DMS79 treated with DMSO at 0.1 percent for 48 hours (cell line): ENCODE results near the gene SYTL2.

Experiments
- DNase-seq: peaks from one replicate; lab custom pipeline; 2025; lab: John Stamatoyannopoulos, UW

SYTL2 gene

DNA sequence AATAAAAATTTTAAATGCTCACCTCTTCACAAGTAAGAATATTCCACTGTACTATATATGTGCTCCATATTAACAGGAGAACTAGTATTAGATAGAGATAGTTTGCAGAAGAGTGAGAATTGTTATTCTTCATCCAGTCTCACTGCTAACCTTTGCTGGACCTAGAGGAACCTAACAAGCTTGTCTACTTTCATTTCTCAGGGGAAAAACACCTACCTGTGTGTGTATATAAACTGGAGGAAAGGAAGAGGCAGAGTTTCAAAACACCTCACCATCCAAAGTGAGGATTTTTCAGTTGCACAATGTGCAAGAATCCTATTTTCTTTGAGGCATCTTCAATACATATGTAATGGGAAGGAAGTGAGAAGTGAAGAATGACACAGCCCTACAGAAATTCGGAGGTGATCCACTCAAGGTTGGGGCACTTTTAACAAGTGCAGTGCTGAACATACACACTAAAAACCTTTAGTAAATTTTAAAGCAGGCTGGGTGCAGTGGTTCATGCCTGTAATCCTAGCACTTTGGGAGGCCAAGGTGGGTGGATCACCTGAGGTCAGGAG is 52.4 kb downstream of the SYTL2 start:
- no peak for DNase-seq

DNA sequence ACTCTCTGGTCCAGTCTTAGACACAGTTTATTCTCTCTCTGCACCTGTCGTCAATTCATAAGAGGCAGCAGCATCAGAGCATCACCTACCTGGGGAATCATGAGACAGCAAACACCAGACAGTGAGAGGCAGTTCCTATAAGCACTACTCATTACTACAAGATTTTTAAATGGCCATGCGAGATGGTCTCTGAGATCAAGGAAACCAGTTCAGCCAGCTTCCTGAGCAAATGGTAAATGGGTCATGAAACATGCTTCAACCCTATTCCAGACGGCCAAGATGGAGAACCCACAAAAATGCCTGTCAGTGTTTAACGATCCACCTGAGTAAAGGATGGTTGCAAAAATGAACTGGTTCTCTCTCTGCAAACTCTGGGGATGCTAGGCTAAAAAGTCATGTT is 52.9 kb downstream of the SYTL2 start:
- DNase-seq, result peak; percentile 17

DNA sequence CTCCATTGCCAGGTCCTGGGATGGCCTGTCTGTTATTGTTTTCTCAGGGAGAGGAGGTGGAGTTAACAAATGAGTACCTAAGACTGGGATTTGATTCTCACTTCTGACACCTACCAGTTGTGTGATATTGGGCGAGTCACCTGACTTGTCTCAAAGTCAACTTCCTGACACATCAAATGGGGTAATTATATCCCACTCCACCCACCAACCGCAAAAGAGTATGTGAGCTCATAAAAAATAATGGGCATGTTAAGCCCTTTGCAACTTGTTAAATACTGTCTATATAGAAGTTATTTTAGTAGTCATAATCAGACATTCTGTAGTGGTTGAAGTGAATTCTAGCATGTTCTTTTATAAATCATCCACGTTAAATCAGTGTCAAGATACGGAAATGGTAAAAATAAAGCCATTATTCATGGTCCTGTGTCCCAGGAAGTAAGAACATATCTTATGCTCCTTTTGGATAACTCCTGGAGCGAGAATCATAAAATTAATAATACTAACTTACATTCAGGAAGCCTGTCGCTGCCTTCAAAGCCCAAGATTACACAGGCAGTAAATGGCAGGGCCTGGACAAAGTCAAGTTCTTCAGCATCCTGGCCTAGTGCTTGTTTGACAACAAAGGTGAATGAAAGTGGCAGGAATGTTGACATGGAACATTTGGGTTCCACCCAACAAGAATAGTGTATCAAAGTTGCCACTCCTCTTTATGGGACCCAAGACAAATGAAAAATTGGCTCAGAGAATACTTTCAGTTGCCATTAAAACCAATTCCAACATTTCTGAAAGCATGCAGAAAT is 54.3 kb downstream of the SYTL2 start:
- DNase-seq, result no peak

DNA sequence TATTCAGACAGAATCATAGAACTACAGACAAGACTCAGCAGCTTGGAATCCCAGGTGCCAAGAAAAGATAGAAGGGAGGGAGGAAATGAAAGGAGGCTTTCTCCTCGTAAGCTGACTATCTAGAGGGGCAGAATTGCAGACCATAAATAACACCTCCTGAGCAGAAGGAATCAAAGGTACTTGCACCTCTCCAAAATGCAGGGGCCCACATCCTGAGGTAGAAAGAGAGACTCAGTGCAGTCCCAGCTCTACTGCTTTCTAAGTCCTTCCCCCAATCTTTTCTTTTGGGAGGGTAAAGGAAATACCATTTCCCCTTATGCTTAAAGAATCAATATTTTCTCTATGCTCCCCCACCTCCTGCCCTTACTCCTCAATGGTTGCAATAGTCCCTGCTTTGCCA is 55.2 kb downstream of the SYTL2 start:
- no peak for DNase-seq

DNA sequence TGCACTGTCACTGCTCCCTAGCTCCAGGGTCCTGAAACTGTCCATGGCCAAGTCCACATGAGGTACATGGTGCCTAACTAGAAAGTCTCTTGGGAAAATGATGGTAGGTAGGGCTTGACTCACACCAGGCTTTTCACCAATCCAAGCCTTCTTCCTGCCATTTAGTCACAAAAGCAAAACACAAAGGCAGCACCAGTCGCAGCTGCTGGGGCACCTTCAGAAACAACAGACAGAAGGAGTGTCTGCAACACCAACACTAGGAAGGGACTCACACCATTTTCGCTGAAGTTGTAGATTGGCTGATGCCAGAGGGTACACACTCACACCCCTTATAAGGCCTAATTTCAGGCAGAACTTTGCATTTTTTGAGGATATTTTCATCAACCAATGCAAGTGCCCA is 55.7 kb downstream of the SYTL2 start:
- no peak for DNase-seq

DNA sequence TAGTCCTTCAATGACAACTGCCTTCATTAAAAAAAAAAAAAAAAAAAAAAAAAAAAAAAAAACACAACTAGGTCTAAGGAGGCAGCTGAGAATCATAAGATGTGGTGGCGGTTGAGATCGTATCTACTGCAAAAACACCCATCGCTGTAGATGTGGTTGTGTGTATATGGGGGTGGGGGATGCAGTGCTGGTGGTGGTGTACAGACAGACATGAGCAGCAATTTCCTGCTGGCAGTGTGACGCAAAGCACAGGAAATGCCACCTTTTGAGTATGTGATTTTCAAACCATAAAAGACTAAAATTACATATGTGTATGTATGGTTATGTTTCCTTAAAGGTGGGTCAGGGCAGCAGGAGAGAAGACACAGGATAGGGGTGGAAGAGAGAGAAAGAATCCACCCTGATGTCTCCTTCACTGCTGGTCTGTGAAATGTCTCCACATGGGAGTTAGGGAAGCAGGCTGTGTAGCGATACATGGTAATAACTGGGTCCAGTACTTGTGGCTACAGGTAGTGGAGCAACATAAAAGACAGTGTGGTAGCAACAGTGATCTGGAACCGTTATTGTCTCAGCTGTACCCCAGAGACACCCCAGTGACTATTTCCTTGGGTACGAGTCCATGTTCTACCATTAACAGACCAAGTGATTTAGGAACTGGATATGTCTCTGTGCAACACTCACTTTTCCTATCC is 57.9 kb downstream of the SYTL2 start:
- DNase-seq, result no peak

- no peak for DNase-seq
Measured at GRCh38 chr11:85752201-85752889, 58.6 kb downstream of the SYTL2 start.

DNA sequence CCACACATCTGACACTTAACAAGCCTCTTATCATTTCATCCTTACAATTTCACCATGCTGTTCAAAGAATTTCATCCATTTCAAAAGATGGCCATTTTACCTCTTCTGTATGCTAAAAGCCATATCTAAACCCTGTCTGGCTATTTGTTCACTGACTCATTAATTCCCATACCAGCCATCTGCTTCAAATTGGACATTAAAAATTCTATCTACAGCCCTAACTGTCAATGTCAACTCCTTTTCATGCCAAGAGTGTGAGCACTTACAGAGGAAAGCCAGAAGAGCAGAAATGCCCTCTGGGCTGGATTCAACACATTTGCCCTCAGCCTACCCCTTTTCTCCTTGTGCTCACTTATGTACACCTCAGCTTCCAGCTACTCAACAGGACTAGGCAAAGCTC is 59.2 kb downstream of the SYTL2 start:
- peak; percentile 6 for DNase-seq

GRCh38 chr11:85750646-85751045 is 60.3 kb downstream of the SYTL2 start:
- DNase-seq, result no peak

GRCh38 chr11:85749884-85750283 is 61.1 kb downstream of the SYTL2 start:
- no peak for DNase-seq

DNA sequence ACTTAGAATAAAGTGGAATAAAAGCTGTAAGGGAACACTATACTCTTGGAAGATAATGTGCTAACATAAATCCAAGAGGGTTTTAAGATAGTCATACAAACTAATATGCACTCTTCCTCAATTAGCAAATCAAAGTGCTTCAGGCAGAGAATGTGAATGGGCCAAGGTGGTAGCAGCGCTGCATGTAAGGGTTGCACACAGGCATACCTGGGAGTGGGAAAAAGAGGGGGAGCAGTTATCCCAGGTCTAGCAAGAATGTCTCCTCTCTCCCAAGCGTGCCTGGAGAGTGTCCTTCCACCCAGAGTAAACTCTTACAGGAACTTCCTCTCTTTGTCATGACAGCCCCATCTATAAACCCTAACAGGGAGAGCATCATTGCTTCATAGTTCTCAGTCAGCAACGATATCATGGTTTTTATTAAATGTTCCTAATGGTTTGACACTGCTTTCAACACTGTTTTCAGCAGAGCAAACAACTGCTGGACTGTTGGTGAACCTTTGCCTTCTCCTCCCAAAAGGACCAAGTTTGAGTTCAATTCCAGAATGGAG is 61.6 kb downstream of the SYTL2 start:
- no peak for DNase-seq

DNA sequence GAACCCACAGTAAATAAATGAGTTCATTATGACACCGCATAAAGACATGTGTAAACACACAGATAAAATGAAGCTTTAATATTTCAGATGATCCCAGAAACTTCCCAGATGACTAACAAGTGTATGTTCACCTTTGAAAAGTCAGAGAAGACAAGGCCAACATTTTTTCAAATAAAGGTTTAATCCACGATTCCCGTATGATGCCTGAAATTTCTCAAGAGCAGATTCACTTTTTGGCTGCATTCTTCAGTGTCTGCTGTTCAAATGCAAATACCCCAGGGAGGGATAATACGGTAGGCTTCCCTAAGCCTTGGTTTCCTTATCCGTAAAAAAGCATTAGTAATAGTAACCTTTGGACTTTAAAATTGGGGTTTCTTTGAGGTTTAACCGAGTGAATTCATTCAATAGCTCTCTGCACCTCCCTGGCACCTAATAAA is 62.5 kb downstream of the SYTL2 start:
- no peak for DNase-seq

GRCh38 chr11:85746670-85747069 is 64.3 kb downstream of the SYTL2 start:
- DNase-seq, result no peak

DNA sequence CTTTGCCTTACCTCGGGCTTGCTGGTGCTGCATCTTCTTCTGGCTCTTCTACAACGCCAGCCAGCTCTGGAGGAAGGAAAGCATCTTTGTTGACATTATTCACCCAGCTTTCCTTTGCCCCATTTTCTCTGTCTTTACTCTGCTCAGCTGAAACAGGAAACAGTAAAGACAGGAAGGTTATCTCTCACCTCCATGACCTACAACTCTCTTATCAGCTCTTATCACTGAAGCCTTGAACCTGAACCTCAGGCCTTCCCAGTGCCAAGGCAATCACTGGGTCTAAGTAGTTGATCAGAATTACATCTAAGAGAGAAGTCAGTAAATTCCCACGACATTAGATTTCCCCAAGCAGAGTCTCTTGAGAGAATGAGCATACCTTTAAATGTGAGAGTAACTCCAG is 65.3 kb downstream of the SYTL2 start:
- no peak for DNase-seq

DNA sequence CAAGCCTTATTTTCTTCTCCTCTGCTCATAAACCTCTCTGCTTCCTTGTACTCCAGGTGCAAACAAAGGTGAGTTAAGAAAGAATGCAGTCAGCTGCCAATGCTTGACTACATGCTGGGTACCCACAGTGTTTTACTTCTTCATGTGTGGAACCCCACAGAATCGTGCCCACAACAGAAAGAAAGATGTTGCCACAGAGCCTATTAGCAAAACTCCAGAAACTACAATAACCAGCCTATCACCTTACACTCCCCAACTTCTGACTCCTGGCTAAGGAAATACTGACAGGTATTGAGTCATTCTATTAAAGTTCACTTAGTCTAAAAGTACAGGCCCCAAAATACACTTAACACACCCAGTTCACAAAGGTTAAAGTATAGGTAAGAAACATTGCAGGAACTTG is 68.1 kb downstream of the SYTL2 start:
- DNase-seq, result no peak

DNA sequence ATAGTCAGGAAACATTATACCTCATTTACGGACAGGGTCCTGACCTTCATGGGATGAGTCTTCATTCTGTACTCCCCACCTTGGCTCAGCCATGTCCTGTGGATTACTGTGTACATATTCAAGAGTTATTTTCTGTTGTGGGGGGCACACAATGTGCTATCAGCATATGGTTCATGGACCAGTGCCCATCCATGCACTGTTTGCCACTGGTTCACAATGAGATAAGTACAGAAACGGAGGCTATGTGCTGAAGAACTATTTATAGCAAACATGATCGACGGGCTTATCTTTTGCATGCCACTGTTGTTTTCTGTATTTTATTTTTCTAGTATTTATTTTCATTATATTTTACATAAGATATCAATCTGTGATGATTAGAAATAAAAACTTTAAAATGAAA is 68.6 kb downstream of the SYTL2 start:
- no peak for DNase-seq

DNA sequence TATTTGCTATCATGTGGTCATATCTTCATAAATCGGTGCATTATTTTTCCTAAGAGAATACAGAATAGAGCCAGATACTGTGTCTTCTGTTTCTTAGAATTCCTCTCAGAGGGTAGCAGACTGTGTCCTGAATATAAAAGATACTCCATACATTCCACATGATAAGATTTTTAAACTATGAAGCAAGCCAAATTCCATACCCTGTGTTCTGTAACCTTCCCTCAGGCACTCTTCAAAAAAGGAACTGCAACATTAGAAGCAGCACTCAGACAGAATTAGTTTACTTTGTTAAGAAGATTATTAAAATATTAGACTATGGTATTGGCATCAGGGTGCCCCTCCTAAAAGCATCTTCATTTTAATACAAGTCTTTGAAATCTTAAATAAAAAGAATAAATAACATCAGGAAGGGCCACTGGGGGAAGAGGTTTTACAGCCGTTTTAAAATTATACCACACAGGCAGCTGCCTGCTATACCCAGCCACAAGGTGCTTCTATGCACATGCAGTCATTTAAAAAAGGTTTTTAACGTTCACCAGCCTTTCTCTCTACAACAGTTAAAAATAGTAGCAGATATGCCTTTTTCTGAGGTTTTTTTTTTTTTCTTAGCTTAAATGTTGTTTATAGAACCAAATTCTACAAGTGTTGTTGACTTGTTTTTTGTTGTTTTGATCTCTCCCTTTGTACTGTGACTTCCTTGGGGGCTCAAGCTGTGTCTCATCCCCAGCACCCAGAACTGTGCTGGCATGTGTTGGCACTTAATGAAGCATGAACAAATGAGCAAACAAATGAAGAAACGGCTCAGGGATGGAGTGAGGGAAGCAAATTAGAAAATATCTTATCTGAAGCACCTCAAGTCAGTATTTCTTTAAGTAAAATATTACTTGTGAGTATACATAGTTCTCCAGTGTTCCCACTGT is 70.2 kb downstream of the SYTL2 start:
- no peak for DNase-seq

- DNase-seq, result no peak
Measured at GRCh38 chr11:85737738-85738137, 73.2 kb downstream of the SYTL2 start.

DNA sequence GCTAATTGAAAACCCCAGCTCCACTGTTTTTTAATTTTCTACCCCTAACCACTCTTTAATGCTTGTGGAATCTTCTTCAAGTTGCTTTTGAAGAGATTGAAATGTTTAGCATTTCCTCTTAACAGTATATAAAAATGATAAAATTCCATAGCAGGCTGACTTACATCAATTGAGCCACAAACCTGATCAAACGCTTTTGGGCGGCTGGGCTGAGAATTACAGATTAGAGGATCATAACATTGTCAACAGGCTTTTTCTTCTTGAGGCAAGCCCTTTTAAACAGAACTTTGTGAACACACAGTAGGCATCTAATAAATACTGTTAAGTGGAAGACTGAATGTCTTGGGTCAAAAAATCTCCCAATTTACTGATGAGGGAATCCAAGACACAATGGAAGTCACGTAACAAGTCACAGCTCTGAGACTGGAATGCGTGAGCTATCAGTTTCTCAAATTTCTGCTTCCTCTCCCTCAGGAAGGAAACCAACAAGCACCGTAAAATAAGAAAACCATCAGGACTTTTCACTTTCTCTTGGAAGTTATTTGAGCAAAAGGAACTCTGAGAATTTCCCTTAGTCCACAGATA is 75.0 kb downstream of the SYTL2 start:
- no peak for DNase-seq

GRCh38 chr11:85732965-85733364 is 78.0 kb downstream of the SYTL2 start:
- no peak for DNase-seq

DNA sequence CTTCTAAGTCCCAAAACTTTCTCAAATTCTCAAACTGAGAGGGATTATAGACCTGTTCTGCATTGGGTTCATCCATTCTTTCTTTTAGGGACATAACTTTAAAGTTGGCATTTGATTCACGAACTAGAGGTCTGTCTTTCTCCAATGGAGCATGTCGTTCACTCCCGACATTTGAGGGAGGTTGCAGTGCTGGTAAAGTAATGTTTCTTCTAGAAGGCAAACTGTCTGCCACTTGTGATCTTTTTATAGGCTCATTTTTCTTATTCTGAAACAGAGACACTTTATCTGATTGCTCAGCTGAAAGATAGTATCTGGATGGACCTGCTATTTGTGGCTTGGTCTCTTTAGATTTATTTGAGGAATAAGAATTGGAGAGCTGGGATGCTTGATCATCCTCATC is 84.6 kb downstream of the SYTL2 start:
- DNase-seq, result no peak
